ENCODE measurements around the gene FBXL14. TPM values are rescaled to one million over a fixed set of nuclear protein-coding genes. Genes with fewer than 3 reads are reported as not detected.

Gene FBXL14
- total RNA-seq, 1 experiment from 2014 or later: 16.1 TPM

GRCh38 chr12:1630827-1631591 lies 36.6 kb upstream of the FBXL14 start:
- Histone ChIP-seq H3K27me3 (replicated peaks) (peaks cover 8% of the 10 kb centered on the region; the same call in 1 of the 2 replicates), H3K27ac (no peak overlapping the region), H3K36me3 (no peaks in the 10 kb centered on the region), H3K9me3 (replicated peaks) (no peaks in the 10 kb centered on the region), H3K4me3 (no peak overlapping the region), H3K4me1 (replicated peaks) (peaks cover 9% of the 10 kb centered on the region)
- no peak for DNase-seq (ENCODE audit: low read depth in 1 of 2, low spot score in 2 of 2)

DNA sequence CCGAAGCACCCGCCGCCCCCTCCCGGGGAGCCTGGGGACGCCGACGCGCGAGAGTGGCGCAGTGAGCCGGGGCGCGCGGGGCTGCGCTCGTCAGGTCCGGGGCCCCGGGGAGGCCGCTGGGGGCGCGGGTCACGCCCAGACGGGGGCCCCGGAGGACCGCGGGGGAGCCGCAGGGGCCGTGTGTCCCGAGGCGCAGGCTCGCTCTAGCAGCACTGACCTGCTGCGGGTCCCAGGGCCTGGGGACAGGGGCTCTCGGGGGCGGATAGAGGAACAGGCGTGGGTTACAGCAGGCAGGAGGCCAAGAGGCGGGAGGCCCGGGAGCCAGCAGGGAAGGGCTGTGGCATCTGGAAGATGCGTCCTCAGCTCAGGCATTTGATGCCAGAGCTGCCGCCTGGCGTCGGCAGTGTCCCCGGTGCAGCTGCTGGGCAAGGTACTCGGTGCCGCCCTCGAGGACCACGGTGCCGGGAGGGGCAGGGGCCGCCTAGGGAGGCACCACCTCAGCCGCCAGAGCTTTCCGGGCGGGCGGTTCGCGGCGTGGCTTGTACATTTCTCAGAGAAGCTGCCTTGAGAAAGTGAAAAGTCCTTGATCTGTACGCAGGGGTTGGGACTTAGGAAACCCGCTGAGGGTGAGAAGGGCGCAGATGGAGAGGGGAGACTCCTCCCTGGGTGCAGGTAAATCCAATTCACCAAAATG lies 35.9 kb upstream of the FBXL14 start:
- peaks cover 8% of the 10 kb centered on the region; the same call in 1 of the 2 replicates for H3K27me3 ChIP-seq (replicated peaks)
- no peak overlapping the region for H3K27ac ChIP-seq
- H3K4me3 ChIP-seq: peak overlapping the region; percentile 21
- no peaks in the 10 kb centered on the region for H3K36me3 ChIP-seq
- H3K9me3 ChIP-seq (replicated peaks): no peaks in the 10 kb centered on the region
- H3K4me1 ChIP-seq (replicated peaks): peaks cover 16% of the 10 kb centered on the region
- peak in 1 of 2 experiments; percentile 26 for DNase-seq (ENCODE audit: low read depth in 1 of 2, low spot score in 2 of 2)

DNA sequence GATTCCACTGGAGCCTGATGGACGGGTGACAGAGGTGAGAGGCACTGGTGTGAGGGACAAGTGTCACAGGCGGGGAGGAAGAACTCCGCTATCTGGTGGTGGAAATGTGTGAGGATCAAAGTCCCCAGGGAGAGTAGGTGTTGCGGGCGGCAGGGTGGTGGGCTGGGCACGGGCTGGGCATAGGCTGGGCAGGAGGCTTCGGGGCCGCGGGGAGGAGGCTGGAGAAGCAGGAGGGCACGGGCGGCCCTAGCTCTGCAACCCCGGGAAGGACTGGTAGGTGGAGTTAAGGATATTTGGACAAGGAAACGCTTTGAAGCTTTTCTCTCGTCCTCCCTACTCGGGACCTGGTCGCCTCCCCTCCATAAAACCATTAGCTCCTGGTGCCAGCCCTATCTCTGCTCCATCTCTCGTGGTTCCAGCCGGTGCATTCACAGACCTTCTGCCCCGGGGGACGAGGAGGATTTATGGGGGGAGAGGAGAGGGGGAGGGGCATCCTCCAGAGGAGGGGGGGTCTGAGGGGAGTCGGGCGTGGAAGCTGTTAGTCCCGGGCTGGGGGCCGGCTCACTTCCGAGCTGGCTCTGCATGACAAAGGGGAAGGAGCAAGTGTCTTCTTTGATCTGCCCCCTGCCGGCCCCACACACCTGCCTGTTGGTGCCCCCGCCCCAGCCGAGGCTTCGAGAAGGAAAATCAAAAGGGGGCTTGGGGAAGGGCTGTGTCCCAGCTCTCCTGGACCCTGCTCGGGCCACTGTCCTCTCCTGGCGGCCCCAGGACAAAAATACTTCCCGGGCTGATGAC lies 35.2 kb upstream of the FBXL14 start:
- Histone ChIP-seq H3K27ac (no peak overlapping the region), H3K36me3 (no peaks in the 10 kb centered on the region), H3K9me3 (replicated peaks) (no peaks in the 10 kb centered on the region), H3K27me3 (replicated peaks) (peaks cover 8% of the 10 kb centered on the region; the same call in 1 of the 2 replicates), H3K4me3 (peak overlapping the region; percentile 21), H3K4me1 (replicated peaks) (peaks cover 21% of the 10 kb centered on the region)
- no peak for DNase-seq (ENCODE audit: low read depth in 1 of 2, low spot score in 2 of 2)

DNA sequence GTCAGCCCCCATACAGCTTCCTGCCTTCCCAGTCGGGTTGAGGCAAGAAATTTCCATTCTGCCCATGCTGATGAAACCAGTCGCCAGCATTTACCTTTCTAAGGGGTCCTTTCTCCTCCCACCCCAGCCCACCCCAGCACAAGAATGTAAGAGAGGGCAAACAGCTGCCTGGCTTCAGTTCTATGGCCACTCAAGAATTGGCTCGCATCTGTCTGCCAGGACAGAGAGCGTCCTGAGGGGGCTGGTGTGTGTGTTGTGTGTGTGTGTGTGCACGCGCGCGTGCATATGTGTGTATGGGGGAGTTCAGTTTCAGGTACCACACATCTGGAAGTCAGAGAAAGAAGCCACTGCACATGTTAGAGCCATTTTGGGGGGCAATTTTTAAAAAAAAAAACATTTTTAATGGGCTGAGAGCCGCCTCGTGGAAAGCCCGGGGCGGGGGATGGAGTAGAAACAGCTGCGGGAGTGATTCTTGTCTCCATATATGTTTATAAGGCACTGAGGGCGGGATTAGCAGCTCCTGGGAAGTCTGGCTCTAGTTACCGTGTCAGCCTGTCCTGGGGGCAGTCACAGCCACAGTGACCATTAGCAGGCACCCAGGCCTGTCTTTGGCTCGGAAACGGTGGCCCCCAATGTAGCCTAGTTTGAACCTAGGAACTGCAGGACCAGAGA lies 34.4 kb upstream of the FBXL14 start, which contains the start of gene WNT5B:
Gene WNT5B, plus strand, starts transcription at position 566 of the 672 bp plus-strand sequence. CDS start 2,124 bp downstream, outside the sequence.
- DNase-seq (ENCODE audit: low read depth in 1 of 2, low spot score in 2 of 2): no peak
- H3K4me1 ChIP-seq (replicated peaks): peaks cover 21% of the 10 kb centered on the region
- H3K9me3 ChIP-seq (replicated peaks): no peaks in the 10 kb centered on the region
- peak within 1 kb of the TSS; percentile 21 for H3K4me3 ChIP-seq
- H3K36me3 ChIP-seq: no peaks in the 10 kb centered on the region
- peaks cover 8% of the 10 kb centered on the region; the same call in 1 of the 2 replicates for H3K27me3 ChIP-seq (replicated peaks)
- no peak within 1 kb of the TSS for H3K27ac ChIP-seq

DNA sequence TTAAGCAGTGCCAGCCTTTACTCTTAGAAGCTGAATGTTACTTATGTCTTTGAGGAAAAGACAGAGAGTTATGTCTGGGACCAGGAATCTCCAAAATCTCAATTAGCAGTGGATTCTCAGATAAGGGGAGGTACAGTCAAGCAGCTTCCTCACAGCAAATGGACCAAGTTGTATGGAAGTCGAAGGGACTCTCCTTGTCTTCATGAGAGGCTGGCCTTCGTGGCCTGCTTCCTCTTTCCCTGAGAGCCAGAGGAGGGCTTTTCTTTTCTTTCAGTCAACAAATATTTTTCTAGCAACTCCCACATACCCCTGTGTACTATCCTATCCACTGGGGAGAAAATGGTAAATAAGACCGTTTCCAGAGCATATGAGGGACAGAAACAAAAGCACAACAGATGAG lies 28.0 kb upstream of the FBXL14 start:
- DNase-seq (ENCODE audit: low read depth in 1 of 2, low spot score in 2 of 2): no peak
- H3K4me1 ChIP-seq (replicated peaks): peaks cover 19% of the 10 kb centered on the region
- no peak overlapping the region for H3K27ac ChIP-seq
- no peak overlapping the region for H3K4me3 ChIP-seq
- no peaks in the 10 kb centered on the region for H3K27me3 ChIP-seq (replicated peaks)
- no peaks in the 10 kb centered on the region for H3K36me3 ChIP-seq
- H3K9me3 ChIP-seq (replicated peaks): no peaks in the 10 kb centered on the region; the same call in 1 of the 2 replicates

GRCh38 chr12:1620092-1620491 lies 25.7 kb upstream of the FBXL14 start:
- Histone ChIP-seq H3K4me1 (replicated peaks) (peaks cover 9% of the 10 kb centered on the region), H3K4me3 (no peak overlapping the region), H3K9me3 (replicated peaks) (no peaks in the 10 kb centered on the region; the same call in 1 of the 2 replicates), H3K36me3 (no peaks in the 10 kb centered on the region), H3K27ac (no peak overlapping the region), H3K27me3 (replicated peaks) (no peaks in the 10 kb centered on the region)
- no peak for DNase-seq (ENCODE audit: low read depth in 1 of 2, low spot score in 2 of 2)

DNA sequence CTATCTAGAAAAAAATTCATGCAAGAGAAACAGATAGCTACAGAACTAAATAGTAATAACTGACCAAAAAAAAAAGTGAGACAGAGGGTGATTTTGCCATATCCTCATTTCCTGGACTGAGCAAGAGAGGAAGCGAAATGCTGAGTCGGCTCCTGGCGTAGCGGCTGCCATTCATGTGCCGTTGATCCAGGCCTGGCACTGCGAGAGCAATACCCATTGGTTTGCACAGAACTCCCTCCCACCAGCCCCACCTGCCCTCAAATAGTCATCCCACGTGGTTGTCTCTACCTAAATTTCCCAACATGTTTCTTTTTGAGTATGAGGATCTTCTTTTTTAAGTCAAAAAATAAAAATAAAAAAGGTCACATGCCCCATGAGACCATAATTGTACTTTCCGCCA lies 25.2 kb upstream of the FBXL14 start:
- Histone ChIP-seq H3K36me3 (no peaks in the 10 kb centered on the region), H3K4me3 (no peak overlapping the region), H3K27me3 (replicated peaks) (no peaks in the 10 kb centered on the region), H3K9me3 (replicated peaks) (no peaks in the 10 kb centered on the region; the same call in 1 of the 2 replicates), H3K27ac (no peak overlapping the region), H3K4me1 (replicated peaks) (peaks cover 6% of the 10 kb centered on the region)
- DNase-seq (ENCODE audit: low read depth in 1 of 2, low spot score in 2 of 2): no peak

- DNase-seq (ENCODE audit: low read depth in 1 of 2, low spot score in 2 of 2): no peak
- Histone ChIP-seq H3K4me1 (replicated peaks) (peaks cover 6% of the 10 kb centered on the region), H3K36me3 (no peaks in the 10 kb centered on the region), H3K27me3 (replicated peaks) (no peaks in the 10 kb centered on the region), H3K9me3 (replicated peaks) (no peaks in the 10 kb centered on the region; the same call in 1 of the 2 replicates), H3K27ac (no peak overlapping the region), H3K4me3 (no peak overlapping the region)
Measured at GRCh38 chr12:1619159-1619558, 24.8 kb upstream of the FBXL14 start.

DNA sequence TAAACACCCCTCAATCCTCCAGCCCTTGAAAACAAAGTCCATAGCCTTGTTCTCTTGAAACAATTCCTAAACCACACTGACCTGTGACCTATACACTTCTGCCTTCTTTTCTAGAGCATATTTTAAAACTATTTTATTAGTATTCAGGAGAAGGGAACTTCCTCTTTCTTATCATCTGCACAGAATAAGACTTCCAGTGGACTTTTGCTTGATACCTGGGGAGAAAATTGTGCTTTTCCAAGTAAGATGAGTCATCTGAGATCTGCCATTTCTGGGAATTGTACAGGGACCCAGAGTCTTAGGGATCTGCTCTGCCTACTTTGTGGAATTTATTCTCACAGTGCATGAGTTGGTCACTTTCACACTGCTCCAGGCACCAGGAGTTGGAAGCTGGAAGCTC lies 24.1 kb upstream of the FBXL14 start:
- no peak overlapping the region for H3K27ac ChIP-seq
- no peaks in the 10 kb centered on the region for H3K36me3 ChIP-seq
- no peaks in the 10 kb centered on the region; the same call in 1 of the 2 replicates for H3K9me3 ChIP-seq (replicated peaks)
- H3K4me1 ChIP-seq (replicated peaks): peaks cover 6% of the 10 kb centered on the region
- DNase-seq (ENCODE audit: low read depth in 1 of 2, low spot score in 2 of 2): no peak
- no peak overlapping the region for H3K4me3 ChIP-seq
- no peaks in the 10 kb centered on the region for H3K27me3 ChIP-seq (replicated peaks)

DNA sequence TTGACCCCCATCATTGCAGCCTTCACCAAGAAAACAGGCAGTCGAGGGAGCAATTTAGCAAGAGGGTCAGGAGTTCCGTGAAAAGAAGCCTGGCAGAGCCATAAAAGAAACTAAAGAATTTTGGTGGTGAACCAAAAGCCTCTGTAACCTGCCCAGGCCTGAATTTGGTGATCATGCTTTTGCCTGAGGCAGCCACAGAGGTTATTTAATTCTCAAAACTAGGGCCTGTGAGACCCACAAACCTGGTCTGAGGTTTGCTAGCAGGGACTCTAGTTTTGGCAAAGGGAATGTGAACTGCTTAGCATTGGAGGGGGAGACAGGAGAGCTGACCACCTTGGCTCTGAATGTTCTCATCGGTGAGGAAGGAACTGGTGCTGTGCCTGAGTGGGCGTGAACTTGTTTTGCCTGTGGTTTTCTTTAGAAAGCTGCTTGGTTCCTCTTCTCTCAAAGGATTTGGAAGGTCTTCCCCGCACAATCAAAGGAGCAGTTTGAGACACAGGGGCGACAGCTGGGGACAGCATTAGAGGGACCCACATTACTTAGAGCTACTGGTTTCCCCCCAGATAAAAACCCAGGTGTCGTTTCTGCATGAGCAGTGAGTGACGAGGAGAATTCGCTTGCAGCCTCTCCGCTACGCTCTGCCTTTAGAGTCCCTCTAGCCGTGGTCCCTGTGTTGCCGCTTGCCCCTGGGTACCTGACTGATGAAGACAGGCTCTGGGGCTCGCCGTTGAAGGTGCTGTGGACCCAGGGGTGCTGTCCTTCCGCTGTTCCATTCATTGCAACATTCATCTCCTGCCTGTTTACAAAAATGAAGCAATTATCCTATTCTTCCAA lies 22.1 kb upstream of the FBXL14 start:
- Histone ChIP-seq H3K27ac (no peak overlapping the region), H3K4me3 (no peak overlapping the region), H3K4me1 (replicated peaks) (peaks cover 11% of the 10 kb centered on the region), H3K36me3 (no peaks in the 10 kb centered on the region), H3K27me3 (replicated peaks) (no peaks in the 10 kb centered on the region), H3K9me3 (replicated peaks) (no peaks in the 10 kb centered on the region; the same call in 1 of the 2 replicates)
- DNase-seq (ENCODE audit: low read depth in 1 of 2, low spot score in 2 of 2): no peak

GRCh38 chr12:1614360-1614759 lies 20.0 kb upstream of the FBXL14 start:
- H3K4me3 ChIP-seq: no peak overlapping the region
- H3K27me3 ChIP-seq (replicated peaks): no peaks in the 10 kb centered on the region
- DNase-seq (ENCODE audit: low read depth in 1 of 2, low spot score in 2 of 2): no peak
- peaks cover 11% of the 10 kb centered on the region for H3K4me1 ChIP-seq (replicated peaks)
- H3K27ac ChIP-seq: no peak overlapping the region
- H3K36me3 ChIP-seq: no peaks in the 10 kb centered on the region
- H3K9me3 ChIP-seq (replicated peaks): no peaks in the 10 kb centered on the region; the same call in 1 of the 2 replicates

DNA sequence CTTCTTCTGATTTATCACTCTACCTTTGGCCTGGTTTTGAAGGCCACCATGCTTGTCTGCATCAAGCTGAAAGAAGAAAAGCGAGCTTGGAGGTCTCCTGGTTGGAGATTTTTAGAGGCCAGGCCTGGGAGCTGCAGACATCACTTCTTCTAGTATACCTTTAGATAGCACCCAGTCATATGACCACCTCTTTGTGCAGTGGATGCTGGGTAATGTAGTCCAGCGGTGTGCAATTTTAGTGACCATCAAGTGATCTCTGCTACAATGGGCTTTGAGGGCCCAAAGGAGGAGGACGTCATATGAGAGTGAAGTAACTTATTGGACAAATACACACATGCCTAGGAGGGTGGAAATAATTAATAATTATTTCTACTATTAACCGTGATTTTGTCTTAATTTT lies 19.5 kb upstream of the FBXL14 start:
- Histone ChIP-seq H3K27ac (no peak overlapping the region), H3K36me3 (no peaks in the 10 kb centered on the region), H3K4me3 (no peak overlapping the region), H3K4me1 (replicated peaks) (peaks cover 11% of the 10 kb centered on the region), H3K27me3 (replicated peaks) (no peaks in the 10 kb centered on the region), H3K9me3 (replicated peaks) (no peaks in the 10 kb centered on the region; the same call in 1 of the 2 replicates)
- no peak for DNase-seq (ENCODE audit: low read depth in 1 of 2, low spot score in 2 of 2)

Data from SJSA1 (cell line).